ENCODE measurements around the gene PLXNA2.

DNA sequence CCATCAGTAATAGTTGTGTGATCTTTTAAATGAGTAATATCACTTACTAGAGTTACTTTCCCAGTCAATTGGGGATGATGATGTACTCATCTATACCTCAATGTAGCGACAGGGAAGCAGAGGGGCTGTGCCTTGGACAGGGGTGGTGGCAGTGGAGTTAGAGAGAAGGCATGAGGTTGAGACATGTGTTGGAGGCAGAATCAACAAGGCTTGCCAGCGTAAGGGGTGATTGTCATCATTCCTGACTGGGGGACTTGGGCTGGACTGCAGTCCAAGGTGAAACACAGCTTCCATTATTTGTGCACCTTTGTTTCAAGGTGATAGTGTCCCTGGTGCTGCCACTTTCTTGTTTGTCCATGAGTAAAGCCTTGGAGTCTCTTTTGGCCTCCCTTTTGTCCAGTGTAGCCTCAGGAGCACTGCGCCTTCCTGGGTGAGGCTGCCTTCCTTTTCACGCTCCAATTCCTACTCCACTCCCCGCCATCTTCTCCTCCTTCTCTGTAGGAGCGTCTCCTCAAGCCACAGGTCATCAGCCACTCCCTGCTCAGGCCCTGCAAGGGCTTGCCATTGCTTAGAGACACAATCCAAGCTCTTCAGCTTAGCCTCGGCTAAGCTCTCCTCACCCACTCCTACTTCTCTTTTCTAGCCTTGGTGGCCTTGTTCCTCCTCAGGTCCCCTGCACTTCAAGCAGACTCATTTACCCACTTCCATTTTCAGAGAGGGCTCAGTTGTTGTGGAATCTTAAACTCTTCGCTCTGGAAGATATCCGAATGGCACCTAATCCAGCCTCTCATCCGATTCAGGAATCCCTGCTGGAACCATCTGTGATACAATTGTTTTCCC lies 255.6 kb downstream of the PLXNA2 start:
- TF ChIP-seq, protein P1, sequence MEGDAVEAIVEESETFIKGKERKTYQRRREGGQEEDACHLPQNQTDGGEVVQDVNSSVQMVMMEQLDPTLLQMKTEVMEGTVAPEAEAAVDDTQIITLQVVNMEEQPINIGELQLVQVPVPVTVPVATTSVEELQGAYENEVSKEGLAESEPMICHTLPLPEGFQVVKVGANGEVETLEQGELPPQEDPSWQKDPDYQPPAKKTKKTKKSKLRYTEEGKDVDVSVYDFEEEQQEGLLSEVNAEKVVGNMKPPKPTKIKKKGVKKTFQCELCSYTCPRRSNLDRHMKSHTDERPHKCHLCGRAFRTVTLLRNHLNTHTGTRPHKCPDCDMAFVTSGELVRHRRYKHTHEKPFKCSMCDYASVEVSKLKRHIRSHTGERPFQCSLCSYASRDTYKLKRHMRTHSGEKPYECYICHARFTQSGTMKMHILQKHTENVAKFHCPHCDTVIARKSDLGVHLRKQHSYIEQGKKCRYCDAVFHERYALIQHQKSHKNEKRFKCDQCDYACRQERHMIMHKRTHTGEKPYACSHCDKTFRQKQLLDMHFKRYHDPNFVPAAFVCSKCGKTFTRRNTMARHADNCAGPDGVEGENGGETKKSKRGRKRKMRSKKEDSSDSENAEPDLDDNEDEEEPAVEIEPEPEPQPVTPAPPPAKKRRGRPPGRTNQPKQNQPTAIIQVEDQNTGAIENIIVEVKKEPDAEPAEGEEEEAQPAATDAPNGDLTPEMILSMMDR (IDR thresholded peaks at IDR 0.05), result no peak
- no peak for TF ChIP-seq POLR2A (IDR thresholded peaks at IDR 0.05)

All from esophagus squamous epithelium (tissue), 4 donors.